CD14-positive monocyte (primary cell): Measurements from ENCODE around the gene CEP162. TPM values are rescaled to one million over a fixed set of nuclear protein-coding genes. Genes with fewer than 3 reads are reported as not detected.

ENCODE experiments used
- DNase-seq, 3 donors: peaks; one replicate each; pipeline ENCODE4 v3.0.0-alpha.2; 2011 to 2022
- H2AFZ ChIP-seq: 2 replicates; pipeline ENCODE4 v1.6.0; 2012; ENCODE audit warnings: mild to moderate bottlenecking, low read depth, low read length, inconsistent platforms; ENCODE audit not compliant: insufficient read depth, poor library complexity, severe bottlenecking
- H3K27ac ChIP-seq, 2 donors: 1 replicate in 1 of 2; 2 replicates in 1 of 2; pipeline ENCODE4 v1.5.1; 2012 to 2013; ENCODE audit warnings: low read length in 2 of 2, control low read depth in 1 of 2, inconsistent platforms in 1 of 2, low read depth in 1 of 2, mild to moderate bottlenecking in 1 of 2
- H3K27me3 ChIP-seq, 2 donors: one replicate each; pipeline versions ENCODE4 v1.6.0 to v1.6.1; 2011 to 2013; ENCODE audit warnings: low read length in 2 of 2; ENCODE audit not compliant: control insufficient read depth in 2 of 2, insufficient read depth in 2 of 2
- H3K36me3 ChIP-seq, 2 donors: replicated peaks in 1 of 2; 1 replicate in 1 of 2; 2 replicates in 1 of 2; pipeline versions ENCODE4 v1.5.1 to v1.6.1; 2012 to 2013; ENCODE audit warnings: low read length in 2 of 2, control low read depth in 1 of 2, inconsistent platforms in 1 of 2, mild to moderate bottlenecking in 1 of 2; ENCODE audit not compliant: insufficient read depth in 2 of 2, control insufficient read depth in 1 of 2
- H3K4me1 ChIP-seq, 2 donors: 1 replicate in 1 of 2; 2 replicates in 1 of 2; pipeline versions ENCODE4 v1.5.1 to v1.6.1; 2012 to 2013; ENCODE audit warnings: low read length in 2 of 2, control low read depth in 1 of 2, inconsistent platforms in 1 of 2, mild to moderate bottlenecking in 1 of 2, moderate library complexity in 1 of 2; ENCODE audit not compliant: insufficient read depth in 2 of 2, control insufficient read depth in 1 of 2
- H3K4me2 ChIP-seq: replicated peaks from 2 replicates; pipeline ENCODE3; 2012; ENCODE audit warnings: low read length, moderate library complexity, mild to moderate bottlenecking; ENCODE audit not compliant: poor library complexity, severe bottlenecking; ENCODE audit errors: extremely low read depth
- H3K4me3 ChIP-seq, 3 experiments: fragments of 200-600 bp in 1 of 3; sonication (generic) in 1 of 3; replicated peaks in 1 of 3; 1 replicate in 2 of 3; 2 replicates in 1 of 3; pipeline ENCODE4 v1.5.1; 2011 to 2013; ENCODE audit warnings: low read length in 3 of 3, mild to moderate bottlenecking in 3 of 3, control low read depth in 2 of 3, low read depth in 2 of 3, inconsistent platforms in 1 of 3, moderate library complexity in 1 of 3
- H3K79me2 ChIP-seq: 2 replicates; pipeline ENCODE4 v1.6.0; 2012; ENCODE audit warnings: mild to moderate bottlenecking, control low read depth, inconsistent platforms, low read length, moderate library complexity; ENCODE audit not compliant: insufficient read depth
- H3K9ac ChIP-seq: 2 replicates; pipeline ENCODE4 v1.6.0; 2017; ENCODE audit warnings: low read length, mild to moderate bottlenecking; ENCODE audit not compliant: insufficient read depth, poor library complexity, severe bottlenecking
- H3K9me3 ChIP-seq, 2 donors: replicated peaks in 1 of 2; 1 replicate in 1 of 2; 2 replicates in 1 of 2; pipeline versions ENCODE4 v1.5.1 to v1.6.1; 2012 to 2013; ENCODE audit warnings: low read length in 2 of 2, control low read depth in 1 of 2; ENCODE audit not compliant: control insufficient read depth in 1 of 2, insufficient read depth in 1 of 2
- H4K20me1 ChIP-seq: 2 replicates; pipeline ENCODE4 v1.6.0; 2012; ENCODE audit warnings: mild to moderate bottlenecking, low read length, control low read depth, moderate library complexity; ENCODE audit not compliant: insufficient read depth
- H3K27ac Mint-ChIP-seq, 7 donors: one replicate each; pipeline ENCODE4 v1.8.0; 2020; ENCODE audit warnings: mild to moderate bottlenecking in 7 of 7, mixed read lengths in 7 of 7, moderate library complexity in 6 of 7, inconsistent platforms in 2 of 7
- H3K27me3 Mint-ChIP-seq, 3 donors: one replicate each; pipeline ENCODE4 v1.8.0; 2021 to 2022; ENCODE audit warnings: low read depth in 3 of 3, mild to moderate bottlenecking in 3 of 3, mixed read lengths in 3 of 3, moderate library complexity in 3 of 3, inconsistent platforms in 1 of 3
- H3K36me3 Mint-ChIP-seq, 2 donors: one replicate each; pipeline ENCODE4 v1.8.0; 2020; ENCODE audit warnings: mixed read lengths in 2 of 2, inconsistent platforms in 1 of 2, mild to moderate bottlenecking in 1 of 2
- H3K4me1 Mint-ChIP-seq: one replicate; pipeline ENCODE4 v1.8.0; 2020; ENCODE audit warnings: mild to moderate bottlenecking, mixed read lengths
- H3K4me3 Mint-ChIP-seq, 2 donors: one replicate each; pipeline ENCODE4 v1.8.0; 2020; ENCODE audit warnings: mild to moderate bottlenecking in 2 of 2, mixed read lengths in 2 of 2, moderate library complexity in 1 of 2
- H3K9me3 Mint-ChIP-seq, 7 donors: one replicate each; pipeline ENCODE4 v1.8.0; 2020 to 2022; ENCODE audit warnings: mixed read lengths in 7 of 7, mild to moderate bottlenecking in 6 of 7, moderate library complexity in 6 of 7, inconsistent platforms in 2 of 7
- WGBS: methylation state at CpG from one replicate; pipeline ENCODE4 v1.1.5; 2013; ENCODE audit warnings: missing lambda C conversion rate; ENCODE audit not compliant: insufficient coverage; 5-methylcytosine and 5-hydroxymethylcytosine counted together
- intact Hi-C, 2 donors: fragments of 100-400 bp; cut with micrococcal nuclease; formaldehyde crosslinking; loops; one replicate each; pipeline versions ENCODE4 v1.15.0 to v1.15.1; 2023
- polyA plus RNA-seq, 3 donors: library from polyadenylated mRNA; depleted of rRNA in 1 of 3; unstranded in 2 of 3; stranded (reverse) in 1 of 3; fragments of 300-500 nt in 2 of 3; fragments of >200 nt in 1 of 3; fragmentation: Illumina TruSeq in 2 of 3; gene quantifications; 1 replicate in 2 of 3; 2 replicates in 1 of 3; pipeline ENCODE4 v1.2.3, GENCODE V29; 2012 to 2021
- TF ChIP-seq, protein P1 (sequence below): fragments of 200-600 bp; IDR thresholded peaks from one replicate; pipeline ENCODE4 v1.8.0; 2022; ENCODE audit warnings: antibody characterized with exemption, mild to moderate bottlenecking

CEP162 gene
- polyA plus RNA-seq, 3 donors: 1.5 to 2.7 (median 1.6) TPM

DNA sequence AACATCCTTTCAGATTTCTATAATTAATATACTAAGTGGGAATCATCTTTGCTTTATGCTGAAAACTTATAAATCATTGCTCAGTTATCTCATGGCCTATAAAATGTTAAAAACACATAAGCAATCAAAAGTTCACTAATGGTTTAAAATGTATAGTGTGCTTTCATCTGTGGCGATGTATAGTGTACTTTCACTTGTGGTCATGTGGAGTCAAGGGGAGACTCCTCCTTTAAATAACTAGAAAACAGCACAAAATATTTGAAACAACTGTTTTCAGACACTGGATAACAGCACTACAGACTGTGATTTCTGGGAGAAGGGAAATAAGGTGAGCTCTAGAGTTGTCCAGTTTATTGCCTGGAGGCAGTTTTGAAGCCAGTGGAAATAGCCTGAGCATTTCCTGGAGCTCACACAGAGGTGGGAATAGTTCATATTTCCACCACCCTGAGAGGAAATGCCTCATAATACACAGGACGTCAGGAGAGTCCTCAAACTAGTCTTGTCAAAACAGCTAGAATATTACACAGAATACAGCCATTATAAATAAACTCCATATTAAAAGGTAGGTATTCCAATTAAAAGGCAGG is 89.4 kb downstream of the CEP162 start:
- no peaks in the 10 kb centered on the region for H4K20me1 ChIP-seq
- TF ChIP-seq, protein P1, sequence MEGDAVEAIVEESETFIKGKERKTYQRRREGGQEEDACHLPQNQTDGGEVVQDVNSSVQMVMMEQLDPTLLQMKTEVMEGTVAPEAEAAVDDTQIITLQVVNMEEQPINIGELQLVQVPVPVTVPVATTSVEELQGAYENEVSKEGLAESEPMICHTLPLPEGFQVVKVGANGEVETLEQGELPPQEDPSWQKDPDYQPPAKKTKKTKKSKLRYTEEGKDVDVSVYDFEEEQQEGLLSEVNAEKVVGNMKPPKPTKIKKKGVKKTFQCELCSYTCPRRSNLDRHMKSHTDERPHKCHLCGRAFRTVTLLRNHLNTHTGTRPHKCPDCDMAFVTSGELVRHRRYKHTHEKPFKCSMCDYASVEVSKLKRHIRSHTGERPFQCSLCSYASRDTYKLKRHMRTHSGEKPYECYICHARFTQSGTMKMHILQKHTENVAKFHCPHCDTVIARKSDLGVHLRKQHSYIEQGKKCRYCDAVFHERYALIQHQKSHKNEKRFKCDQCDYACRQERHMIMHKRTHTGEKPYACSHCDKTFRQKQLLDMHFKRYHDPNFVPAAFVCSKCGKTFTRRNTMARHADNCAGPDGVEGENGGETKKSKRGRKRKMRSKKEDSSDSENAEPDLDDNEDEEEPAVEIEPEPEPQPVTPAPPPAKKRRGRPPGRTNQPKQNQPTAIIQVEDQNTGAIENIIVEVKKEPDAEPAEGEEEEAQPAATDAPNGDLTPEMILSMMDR: no peak
- no peaks in the 10 kb centered on the region for H3K27me3 Mint-ChIP-seq
- H3K4me2 ChIP-seq: no peak overlapping the region
- no peak overlapping the region for H2AFZ ChIP-seq
- no peak overlapping the region for H3K4me3 Mint-ChIP-seq
- intact Hi-C loops: no loop called here
- no peaks in the 10 kb centered on the region for H3K4me1 Mint-ChIP-seq
- no peaks in the 10 kb centered on the region for H3K79me2 ChIP-seq
- no peak overlapping the region for H3K4me3 ChIP-seq
- H3K36me3 Mint-ChIP-seq: peaks cover 55 to 63% of the 10 kb centered on the region in 2 donors
- H3K27me3 ChIP-seq: no peaks in the 10 kb centered on the region
- WGBS: no CpG with 5 or more reads among the region's 2 CpGs
- H3K9me3 Mint-ChIP-seq: peaks cover 8 to 20% (median 14%) of the 10 kb centered on the region in 7 donors
- no peak overlapping the region for H3K27ac ChIP-seq
- H3K4me1 ChIP-seq: no peaks in the 10 kb centered on the region
- DNase-seq: no peak
- peaks cover 10 to 52% of the 10 kb centered on the region in 2 donors for H3K36me3 ChIP-seq
- H3K27ac Mint-ChIP-seq: no peak overlapping the region
- H3K9ac ChIP-seq: no peak overlapping the region
- peaks cover 15 to 16% of the 10 kb centered on the region in 2 donors for H3K9me3 ChIP-seq

DNA sequence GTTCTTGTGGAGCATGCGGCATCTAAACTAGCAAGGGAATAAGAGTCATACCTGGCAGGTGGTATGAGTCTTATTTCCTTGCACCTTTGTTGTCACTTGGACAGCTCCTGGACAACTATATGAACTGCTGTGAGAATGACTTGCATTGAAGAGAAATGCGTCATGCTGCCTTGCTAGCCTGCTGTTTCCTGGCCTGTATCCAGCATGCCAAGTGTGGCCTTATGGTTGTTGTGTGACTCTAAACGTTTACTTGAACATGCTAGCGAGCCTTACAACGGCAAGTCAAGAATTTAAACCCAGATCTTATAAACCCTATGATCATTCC is 90.4 kb downstream of the CEP162 start:
- no peak overlapping the region for H3K4me3 ChIP-seq
- Mint-ChIP-seq H3K4me3 (no peak overlapping the region), H3K27me3 (no peaks in the 10 kb centered on the region), H3K27ac (peak overlapping the region in 1 of 7 donors; percentile 42), H3K4me1 (no peaks in the 10 kb centered on the region), H3K36me3 (peaks cover 52 to 66% of the 10 kb centered on the region in 2 donors), H3K9me3 (peaks cover 15 to 30% (median 21%) of the 10 kb centered on the region in 7 donors)
- no peak overlapping the region for H3K27ac ChIP-seq
- WGBS: 92% methylated on average over 1 of the region's 5 CpGs
- peaks cover 10 to 48% of the 10 kb centered on the region in 2 donors for H3K36me3 ChIP-seq
- no peak overlapping the region for H3K9ac ChIP-seq
- no peaks in the 10 kb centered on the region for H3K79me2 ChIP-seq
- no peaks in the 10 kb centered on the region for H3K27me3 ChIP-seq
- intact Hi-C loops: no loop called here
- H2AFZ ChIP-seq: no peak overlapping the region
- H3K4me1 ChIP-seq: no peaks in the 10 kb centered on the region
- H4K20me1 ChIP-seq: no peaks in the 10 kb centered on the region
- peaks cover 17 to 18% of the 10 kb centered on the region in 2 donors for H3K9me3 ChIP-seq
- TF ChIP-seq, protein P1: no peak
- no peak for DNase-seq
- no peak overlapping the region for H3K4me2 ChIP-seq
